ENCODE data around the gene ITGB3BP. TPM values are rescaled to one million over a fixed set of nuclear protein-coding genes. Genes with fewer than 3 reads are reported as not detected.

Gene ITGB3BP
- total and polyA plus RNA-seq, 2 of the 4 experiments (the other 2 are of a cell fraction): 8.1 to 11.9 TPM

- Histone ChIP-seq H3K56ac (ENCODE audit: extremely low read depth, insufficient read depth, low read length) (no peak overlapping the region), H3K18ac (ENCODE audit: low read depth, low read length) (no peak overlapping the region), H3K79me1 (ENCODE audit: low read depth in 1 of 2, low read length in 2 of 2) (no peaks in the 10 kb centered on the region), H3K27ac (ENCODE audit: insufficient read depth, low read length) (no peak overlapping the region), H3K9ac (ENCODE audit: low read depth, low read length) (no peak overlapping the region), H3K27me3 (ENCODE audit: control insufficient read depth, insufficient read depth, low read length) (no peaks in the 10 kb centered on the region), H4K5ac (ENCODE audit: low read depth, low read length) (no peak overlapping the region), H3K4ac (ENCODE audit: low read depth, low read length) (no peak overlapping the region), H4K20me1 (ENCODE audit: insufficient read depth, low read length) (no peaks in the 10 kb centered on the region), H3K14ac (replicated peaks; ENCODE audit: low read depth, low read length) (no peak overlapping the region), H2BK120ac (ENCODE audit: low read depth, low read length) (no peak overlapping the region), H3K4me3 (ENCODE audit: insufficient read depth, low read depth, low read length) (no peak overlapping the region), H2BK5ac (ENCODE audit: low read depth, low read length, poor library complexity, severe bottlenecking) (no peak overlapping the region), H2BK20ac (ENCODE audit: low read depth, low read length) (no peak overlapping the region), H2AK5ac (ENCODE audit: low read depth, low read length) (no peak overlapping the region), H3K4me2 (ENCODE audit: low read depth, low read length) (no peak overlapping the region), H2BK15ac (ENCODE audit: low read depth, low read length) (no peak overlapping the region), H2AFZ (replicated peaks; ENCODE audit: low read length, poor library complexity) (no peak overlapping the region), H4K8ac (ENCODE audit: low read depth in 2 of 2, low read length in 2 of 2) (no peak overlapping the region), H3K4me1 (ENCODE audit: control insufficient read depth, insufficient read depth, low read length) (no peaks in the 10 kb centered on the region), H4K91ac (ENCODE audit: insufficient read depth, low read depth, low read length) (no peak overlapping the region), H2AK9ac (replicated peaks; ENCODE audit: low read depth, low read length, poor library complexity) (no peak overlapping the region), H3K36me3 (ENCODE audit: control insufficient read depth, insufficient read depth, low read length) (no peaks in the 10 kb centered on the region), H3K9me1 (ENCODE audit: insufficient read depth, low read length) (no peaks in the 10 kb centered on the region; the same call in 1 of the 2 replicates), H3K9me3 (ENCODE audit: control insufficient read depth, insufficient read depth, low read length) (no peaks in the 10 kb centered on the region), H3K23ac (ENCODE audit: low read depth, low read length) (no peak overlapping the region)
- intact Hi-C loops (cut with micrococcal nuclease): no loop called here
- ChIA-PET CTCF (interaction anchor here (0.9 kb wide), 1 partner anchor 8 kb away, joined by 3 read pairs; no protein-coding TSS in a partner anchor), POLR2A (ENCODE audit: unreplicated experiment) (no interaction called here)
- peak; percentile 40 for ATAC-seq (ENCODE audit: low read depth)
- no peak for TF ChIP-seq CEBPB (IDR thresholded peaks at IDR 0.05; ENCODE audit: low read depth, low read length)
- TF ChIP-seq CTCF (conservative IDR thresholded peaks at IDR 0.05; ENCODE audit: low read depth, low read length): no peak
- TF ChIP-seq RAD21 (IDR thresholded peaks at IDR 0.05; ENCODE audit: low read length): no peak
- TF ChIP-seq MXI1 (IDR thresholded peaks at IDR 0.05; ENCODE audit: borderline replicate concordance, low read depth, low read length): no peak
- TF ChIP-seq MAFK (IDR thresholded peaks at IDR 0.05; ENCODE audit: low read depth, low read length): no peak
- no peak for TF ChIP-seq MAZ (IDR thresholded peaks at IDR 0.05; ENCODE audit: borderline replicate concordance, low read depth, low read length)
- TF ChIP-seq RFX5 (IDR thresholded peaks at IDR 0.05; ENCODE audit: low read depth, low read length): no peak
- TF ChIP-seq BHLHE40 (IDR thresholded peaks at IDR 0.05; ENCODE audit: low read depth, low read length): no peak
- TF ChIP-seq POLR2A (IDR thresholded peaks at IDR 0.05; ENCODE audit: low read depth, low read length): no peak
- TF ChIP-seq CHD1 (IDR thresholded peaks at IDR 0.05; ENCODE audit: low read depth, low read length): no peak
- no peak for TF ChIP-seq RCOR1 (IDR thresholded peaks at IDR 0.05; ENCODE audit: insufficient replicate concordance, low read length)
- no peak for TF ChIP-seq USF2 (IDR thresholded peaks at IDR 0.05; ENCODE audit: low read depth, low read length)
- TF ChIP-seq NFE2L2 (IDR thresholded peaks at IDR 0.05; ENCODE audit: low read depth, low read length): no peak
- no peak for TF ChIP-seq SMC3 (IDR thresholded peaks at IDR 0.05; ENCODE audit: low read depth, low read length)
- TF ChIP-seq FOS (IDR thresholded peaks at IDR 0.05; ENCODE audit: low read depth, low read length): no peak
- BruUV-seq (replicated peaks): no TSS peak
- peak; percentile 7 for DNase-seq
- dilution Hi-C loops (cut with HindIII; ENCODE audit: low sequenced_read_pairs, unreplicated experiment): no loop called here
- in situ Hi-C loops (cut with MboI; ENCODE audit: low sequenced_read_pairs): loop anchor here (25.0 kb wide), 1 partner anchor 598 kb away; no protein-coding TSS in a partner anchor
- WGBS, 2 experiments (ENCODE audit: extremely low coverage in 2 of 2, insufficient read length in 1 of 2): 68% methylated on average over 3 of the region's 4 CpGs; no CpG with 5 or more reads in 1 of the 2 experiments
Measured at GRCh38 chr1:63435161-63435560, 87.9 kb downstream of the ITGB3BP start.
